SK-N-SH treated with all-trans-retinoic acid at 6 μM for 48 hours (cell line): Measurements from ENCODE around the gene RALGPS1.

Source experiments
- ARNTL ChIP-seq: fragments of 450-650 bp; formaldehyde crosslinking; IDR thresholded peaks from 2 replicates; pipeline ENCODE4 v1.5.0; 2020; ENCODE audit warnings: low read depth, mild to moderate bottlenecking, moderate library complexity, borderline replicate concordance
- BACH2 ChIP-seq: fragments of 250-450 bp; sonication (Bioruptor Pico); IDR thresholded peaks from 2 replicates; pipeline ENCODE4 v1.9.0; 2021; ENCODE audit warnings: mild to moderate bottlenecking, borderline replicate concordance
- CSDC2 ChIP-seq: fragments of 250-450 bp; sonication (Bioruptor Pico); IDR thresholded peaks from 2 replicates; pipeline ENCODE4 v1.5.0; 2020; ENCODE audit warnings: mild to moderate bottlenecking, moderate library complexity
- ESRRG ChIP-seq: fragments of 250-450 bp; sonication (Bioruptor Pico); IDR thresholded peaks from 2 replicates; pipeline ENCODE4 v1.6.1; 2021; ENCODE audit warnings: mild to moderate bottlenecking
- RARB ChIP-seq: fragments of 250-450 bp; sonication (Bioruptor Pico); IDR thresholded peaks from 2 replicates; pipeline ENCODE4 v1.8.0; 2021; ENCODE audit warnings: mild to moderate bottlenecking, moderate library complexity
- SNAI2 ChIP-seq: fragments of 250-450 bp; sonication (Bioruptor Pico); IDR thresholded peaks from 2 replicates; pipeline ENCODE4 v1.5.0; 2020; ENCODE audit warnings: mild to moderate bottlenecking, moderate library complexity
- TCF4 ChIP-seq: fragments of 250-450 bp; sonication (Bioruptor Pico); IDR thresholded peaks from 2 replicates; pipeline ENCODE4 v1.8.0; 2021; ENCODE audit warnings: mild to moderate bottlenecking, moderate library complexity, borderline replicate concordance
- TOX ChIP-seq: fragments of 250-450 bp; sonication (Bioruptor Pico); IDR thresholded peaks from 2 replicates; pipeline ENCODE4 v1.8.0; 2021; ENCODE audit warnings: mild to moderate bottlenecking, moderate library complexity, borderline replicate concordance
- ZFP3 ChIP-seq: fragments of 250-450 bp; sonication (Bioruptor Pico); IDR thresholded peaks from 2 replicates; pipeline ENCODE4 v1.5.0; 2020; ENCODE audit warnings: mild to moderate bottlenecking, moderate library complexity
- ZFP30 ChIP-seq: fragments of 450-650 bp; formaldehyde crosslinking; IDR thresholded peaks from 2 replicates; pipeline ENCODE4 v1.5.0; 2022; ENCODE audit warnings: mild to moderate bottlenecking, moderate library complexity
- ZNF70 ChIP-seq: fragments of 450-650 bp; formaldehyde crosslinking; IDR thresholded peaks from 2 replicates; pipeline ENCODE4 v1.5.0; 2020; ENCODE audit warnings: mild to moderate bottlenecking, moderate library complexity
- ZNF8 ChIP-seq: fragments of 450-650 bp; formaldehyde crosslinking; IDR thresholded peaks from 2 replicates; pipeline ENCODE4 v1.5.0; 2020; ENCODE audit warnings: mild to moderate bottlenecking, moderate library complexity
- TF ChIP-seq, protein P1 (sequence below): fragments of 250-450 bp; sonication (Bioruptor Pico); IDR thresholded peaks from 2 replicates; pipeline ENCODE4 v1.8.0; 2020; ENCODE audit warnings: mild to moderate bottlenecking, moderate library complexity, borderline replicate concordance
- TF ChIP-seq, protein P2 (sequence below): fragments of 250-450 bp; sonication (Bioruptor Pico); IDR thresholded peaks from 2 replicates; pipeline ENCODE4 v1.8.0; 2021; ENCODE audit warnings: low read depth, mild to moderate bottlenecking, moderate library complexity, borderline replicate concordance

DNA sequence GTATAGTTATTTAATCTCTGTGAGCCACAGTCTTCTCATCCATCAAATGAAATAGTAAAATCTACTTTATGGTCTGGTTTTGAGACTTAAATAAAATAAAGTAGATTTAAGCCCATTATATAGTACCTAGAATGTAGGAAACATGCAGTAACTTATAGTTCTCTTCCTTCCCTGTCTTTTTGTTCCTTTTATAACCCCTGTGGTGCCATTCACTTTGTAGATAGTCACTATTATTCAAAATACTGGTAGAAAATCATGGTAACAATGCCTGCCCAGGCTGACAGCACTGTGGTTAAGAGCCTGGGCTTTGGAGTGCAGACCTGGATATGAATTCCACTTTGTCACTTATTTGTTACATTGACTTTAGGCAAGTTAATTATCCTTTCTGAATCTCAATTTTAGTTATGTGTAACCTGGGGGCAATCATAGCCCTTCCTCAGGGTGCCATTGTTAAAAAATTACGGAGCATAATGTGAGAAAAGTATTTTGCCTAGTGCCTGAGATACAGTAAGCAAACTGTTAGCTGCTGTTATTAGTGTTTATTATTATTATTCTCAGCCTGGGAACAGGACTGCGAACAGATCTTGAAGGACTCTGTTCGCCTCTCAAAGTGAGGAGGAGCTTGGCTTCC, 100.4 kb downstream of the RALGPS1 start:
- TF ChIP-seq ZFP30 (CRISPR knock-in tag): no peak
- TF ChIP-seq SNAI2 (CRISPR knock-in tag): no peak
- no peak for TF ChIP-seq ZNF8 (CRISPR knock-in tag)
- no peak for TF ChIP-seq ARNTL (CRISPR knock-in tag)
- TF ChIP-seq ESRRG (CRISPR knock-in tag): no peak
- TF ChIP-seq TOX (CRISPR knock-in tag): no peak
- no peak for TF ChIP-seq ZFP3 (CRISPR knock-in tag)
- TF ChIP-seq, protein P1, sequence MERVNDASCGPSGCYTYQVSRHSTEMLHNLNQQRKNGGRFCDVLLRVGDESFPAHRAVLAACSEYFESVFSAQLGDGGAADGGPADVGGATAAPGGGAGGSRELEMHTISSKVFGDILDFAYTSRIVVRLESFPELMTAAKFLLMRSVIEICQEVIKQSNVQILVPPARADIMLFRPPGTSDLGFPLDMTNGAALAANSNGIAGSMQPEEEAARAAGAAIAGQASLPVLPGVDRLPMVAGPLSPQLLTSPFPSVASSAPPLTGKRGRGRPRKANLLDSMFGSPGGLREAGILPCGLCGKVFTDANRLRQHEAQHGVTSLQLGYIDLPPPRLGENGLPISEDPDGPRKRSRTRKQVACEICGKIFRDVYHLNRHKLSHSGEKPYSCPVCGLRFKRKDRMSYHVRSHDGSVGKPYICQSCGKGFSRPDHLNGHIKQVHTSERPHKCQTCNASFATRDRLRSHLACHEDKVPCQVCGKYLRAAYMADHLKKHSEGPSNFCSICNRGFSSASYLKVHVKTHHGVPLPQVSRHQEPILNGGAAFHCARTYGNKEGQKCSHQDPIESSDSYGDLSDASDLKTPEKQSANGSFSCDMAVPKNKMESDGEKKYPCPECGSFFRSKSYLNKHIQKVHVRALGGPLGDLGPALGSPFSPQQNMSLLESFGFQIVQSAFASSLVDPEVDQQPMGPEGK (CRISPR knock-in tag): no peak
- no peak for TF ChIP-seq RARB
- TF ChIP-seq BACH2 (CRISPR knock-in tag): no peak
- TF ChIP-seq ZNF70 (CRISPR knock-in tag): no peak
- TF ChIP-seq CSDC2: no peak
- TF ChIP-seq, protein P2, sequence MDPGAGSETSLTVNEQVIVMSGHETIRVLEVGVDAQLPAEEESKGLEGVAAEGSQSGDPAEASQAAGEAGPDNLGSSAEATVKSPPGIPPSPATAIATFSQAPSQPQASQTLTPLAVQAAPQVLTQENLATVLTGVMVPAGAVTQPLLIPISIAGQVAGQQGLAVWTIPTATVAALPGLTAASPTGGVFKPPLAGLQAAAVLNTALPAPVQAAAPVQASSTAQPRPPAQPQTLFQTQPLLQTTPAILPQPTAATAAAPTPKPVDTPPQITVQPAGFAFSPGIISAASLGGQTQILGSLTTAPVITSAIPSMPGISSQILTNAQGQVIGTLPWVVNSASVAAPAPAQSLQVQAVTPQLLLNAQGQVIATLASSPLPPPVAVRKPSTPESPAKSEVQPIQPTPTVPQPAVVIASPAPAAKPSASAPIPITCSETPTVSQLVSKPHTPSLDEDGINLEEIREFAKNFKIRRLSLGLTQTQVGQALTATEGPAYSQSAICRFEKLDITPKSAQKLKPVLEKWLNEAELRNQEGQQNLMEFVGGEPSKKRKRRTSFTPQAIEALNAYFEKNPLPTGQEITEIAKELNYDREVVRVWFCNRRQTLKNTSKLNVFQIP (CRISPR knock-in tag): no peak
- no peak for TF ChIP-seq TCF4 (CRISPR knock-in tag)
